Peyer's patch (tissue), 4 donors: ENCODE data around the gene PAX7.

ENCODE experiments used
- POLR2A ChIP-seq, 2 donors: fragments of 450-650 bp; IDR thresholded peaks; one replicate each; pipeline ENCODE4 v1.5.1; 2017; ENCODE audit warnings: antibody characterized with exemption in 2 of 2, mild to moderate bottlenecking in 2 of 2, moderate library complexity in 2 of 2
- TF ChIP-seq, protein P1 (sequence below), 6 experiments: fragments of 450-650 bp in 4 of 6; fragments of 200-600 bp in 2 of 6; sonication (generic) in 1 of 6; IDR thresholded peaks; one replicate each; pipeline ENCODE4 v1.5.1; 2017 to 2019; ENCODE audit warnings: antibody characterized with exemption in 6 of 6, mild to moderate bottlenecking in 3 of 6, moderate library complexity in 1 of 6

DNA sequence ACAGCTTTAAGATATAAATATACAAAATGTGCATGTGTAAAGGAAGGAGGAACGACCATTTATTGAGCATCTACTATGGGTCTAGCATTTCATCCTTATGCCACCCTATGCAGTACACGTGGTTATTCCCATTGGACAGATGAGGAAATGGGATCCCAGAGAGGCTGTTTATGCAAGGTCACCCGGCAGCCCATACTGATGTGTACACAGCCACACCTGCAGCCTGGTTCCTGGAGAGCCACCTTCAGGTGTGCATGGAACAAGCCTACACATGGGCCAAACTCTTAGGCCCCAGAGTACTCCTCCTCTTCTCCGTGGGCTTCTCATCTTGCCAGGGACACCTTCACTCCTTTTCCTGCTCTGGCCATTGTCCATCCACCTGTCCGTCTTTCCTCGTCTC lies 108.8 kb downstream of the PAX7 start:
- TF ChIP-seq, protein P1, sequence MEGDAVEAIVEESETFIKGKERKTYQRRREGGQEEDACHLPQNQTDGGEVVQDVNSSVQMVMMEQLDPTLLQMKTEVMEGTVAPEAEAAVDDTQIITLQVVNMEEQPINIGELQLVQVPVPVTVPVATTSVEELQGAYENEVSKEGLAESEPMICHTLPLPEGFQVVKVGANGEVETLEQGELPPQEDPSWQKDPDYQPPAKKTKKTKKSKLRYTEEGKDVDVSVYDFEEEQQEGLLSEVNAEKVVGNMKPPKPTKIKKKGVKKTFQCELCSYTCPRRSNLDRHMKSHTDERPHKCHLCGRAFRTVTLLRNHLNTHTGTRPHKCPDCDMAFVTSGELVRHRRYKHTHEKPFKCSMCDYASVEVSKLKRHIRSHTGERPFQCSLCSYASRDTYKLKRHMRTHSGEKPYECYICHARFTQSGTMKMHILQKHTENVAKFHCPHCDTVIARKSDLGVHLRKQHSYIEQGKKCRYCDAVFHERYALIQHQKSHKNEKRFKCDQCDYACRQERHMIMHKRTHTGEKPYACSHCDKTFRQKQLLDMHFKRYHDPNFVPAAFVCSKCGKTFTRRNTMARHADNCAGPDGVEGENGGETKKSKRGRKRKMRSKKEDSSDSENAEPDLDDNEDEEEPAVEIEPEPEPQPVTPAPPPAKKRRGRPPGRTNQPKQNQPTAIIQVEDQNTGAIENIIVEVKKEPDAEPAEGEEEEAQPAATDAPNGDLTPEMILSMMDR (IDR thresholded peaks at IDR 0.05): no peak
- no peak for TF ChIP-seq POLR2A (IDR thresholded peaks at IDR 0.05)
